Measurements from ENCODE around the gene SIRT3.

DNA sequence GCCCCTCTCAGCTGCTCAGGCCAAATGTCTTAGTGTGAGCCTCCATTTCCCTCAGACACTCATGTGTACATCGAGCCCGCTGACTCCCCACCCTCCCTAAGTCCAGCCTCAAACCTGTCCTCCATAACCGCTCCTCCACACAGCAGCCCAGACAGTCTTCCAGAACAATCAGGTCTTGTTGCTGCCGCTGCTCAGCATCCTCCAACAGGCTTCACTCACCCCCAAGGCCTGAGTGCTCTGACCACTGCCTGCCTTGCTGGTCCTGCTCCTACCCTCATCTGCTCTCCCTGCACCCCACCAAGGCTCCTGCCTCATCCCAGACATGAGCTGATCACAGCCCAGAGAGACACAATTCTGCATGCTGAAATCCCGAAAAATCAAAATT lies 17.7 kb upstream of the SIRT3 start:
- no peak for TF ChIP-seq NFRKB (IDR thresholded peaks at IDR 0.05)
- no peak for TF ChIP-seq FOXM1 (IDR thresholded peaks at IDR 0.05; ENCODE audit: borderline replicate concordance)
- TF ChIP-seq SP1 (IDR thresholded peaks at IDR 0.05), result no peak
- no peak for TF ChIP-seq SUZ12 (IDR thresholded peaks at IDR 0.05)
- TF ChIP-seq CTBP1 (IDR thresholded peaks at IDR 0.05; ENCODE audit: borderline replicate concordance), result no peak
- no peak for TF ChIP-seq ELF4 (IDR thresholded peaks at IDR 0.05)

Measured in HEK293T (cell line).